Activated gamma-delta T cell treated with Interleukin-2 at 50 U/mL for 16 hours (primary cell): ENCODE measurements around the gene PTPRD.
"Not testable (repeated sequence)": the region's sequence is repeated elsewhere in the genome, so short reads cannot be mapped to it uniquely, and the experiment has no call there.

ENCODE experiments used
- DNase-seq: peaks from one replicate; pipeline ENCODE4 v3.0.0-alpha.2; 2020

Gene PTPRD

GRCh38 chr9:9426454-9426853 is 1186.3 kb downstream of the PTPRD start:
- DNase-seq, result not testable (repeated sequence)

DNA sequence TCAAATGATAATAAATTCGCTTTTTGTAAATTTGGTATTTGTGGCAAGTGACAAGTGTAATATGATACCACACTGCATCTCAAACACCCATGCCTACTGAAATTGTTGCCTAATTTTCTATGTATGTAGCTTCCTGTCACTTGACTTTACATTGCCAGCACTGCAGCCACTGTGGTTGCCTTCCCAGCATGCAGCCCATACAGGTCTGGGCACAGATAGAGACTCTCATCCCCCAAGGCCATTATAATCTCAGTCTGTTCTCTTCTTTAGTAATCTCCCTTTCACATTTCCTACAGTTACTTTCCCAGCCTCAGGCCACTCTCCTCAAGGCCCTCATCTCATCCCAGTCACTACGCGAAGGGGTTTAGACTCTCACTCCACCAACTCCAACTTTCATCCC is 1200.6 kb downstream of the PTPRD start:
- DNase-seq, result no peak

DNA sequence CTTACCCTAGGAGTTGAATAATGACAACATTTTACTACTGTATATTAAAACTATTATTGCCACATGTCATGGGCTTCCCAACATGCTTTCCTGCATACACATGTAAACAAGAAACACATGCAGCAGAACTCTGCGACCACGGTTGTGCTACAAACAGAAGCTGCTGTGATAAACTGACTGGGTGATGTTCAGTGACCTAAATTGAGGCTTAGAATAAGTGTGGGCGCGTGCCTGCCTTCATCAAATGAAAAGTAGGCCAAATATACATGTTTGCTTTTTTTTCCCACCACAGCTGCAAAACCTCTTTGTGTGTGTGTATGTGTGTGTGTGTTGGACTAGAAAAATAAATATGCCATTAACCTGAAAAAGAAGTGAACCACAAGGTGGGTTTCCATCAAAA is 1202.1 kb downstream of the PTPRD start:
- no peak for DNase-seq

GRCh38 chr9:9399982-9400381 is 1212.8 kb downstream of the PTPRD start:
- DNase-seq, result no peak

GRCh38 chr9:9396518-9396917 is 1216.3 kb downstream of the PTPRD start:
- DNase-seq, result no peak

- DNase-seq, result no peak
Observed at GRCh38 chr9:9395539-9395938, 1217.3 kb downstream of the PTPRD start.

DNA sequence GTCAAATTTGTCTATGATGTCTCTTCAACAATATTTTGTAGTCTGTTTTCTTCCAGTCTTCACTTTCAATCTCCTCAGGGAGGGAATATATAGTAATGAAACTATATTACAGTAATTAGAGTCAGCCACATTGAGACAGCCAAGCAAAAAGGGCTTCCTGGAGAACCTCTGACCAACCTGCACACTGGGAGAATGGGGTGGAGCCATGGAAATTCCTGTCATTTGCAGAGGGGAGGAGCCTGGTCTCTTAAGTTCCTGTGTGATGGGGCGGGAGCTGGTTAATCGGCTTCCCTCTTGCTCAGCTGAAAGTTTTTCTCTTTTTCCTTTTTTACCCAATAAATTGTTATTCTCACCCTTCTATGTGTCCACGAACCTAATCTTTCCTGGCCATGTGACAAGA is 1220.0 kb downstream of the PTPRD start:
- no peak for DNase-seq

DNA sequence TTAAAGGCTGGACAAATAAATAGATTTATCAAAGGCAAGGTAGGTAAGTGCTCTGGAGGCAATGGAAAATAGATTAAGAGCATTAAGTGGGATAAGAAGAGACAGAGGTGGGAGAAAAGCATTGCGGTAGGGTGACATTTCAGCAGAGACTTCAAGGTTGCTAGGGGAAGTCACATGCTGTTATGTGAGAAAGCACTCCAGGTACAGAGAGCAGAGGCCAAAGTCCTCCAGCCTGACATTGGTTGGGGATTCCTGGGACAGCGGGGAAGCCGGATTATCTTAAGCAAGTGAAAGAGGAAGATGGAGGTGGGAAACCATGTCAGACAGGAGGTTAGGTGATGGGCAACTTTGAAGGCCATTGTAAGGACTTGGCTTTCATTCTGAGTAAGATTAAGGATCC is 1222.9 kb downstream of the PTPRD start:
- DNase-seq, result no peak

GRCh38 chr9:9387511-9388115 is 1225.2 kb downstream of the PTPRD start:
- DNase-seq, result no peak

- DNase-seq, result no peak
Observed at GRCh38 chr9:9362332-9362731, 1250.5 kb downstream of the PTPRD start.

- no peak for DNase-seq
Observed at GRCh38 chr9:9352877-9353481, 1259.8 kb downstream of the PTPRD start.

- no peak for DNase-seq
Observed at GRCh38 chr9:9341203-9341602, 1271.6 kb downstream of the PTPRD start.

- DNase-seq, result no peak
Observed at GRCh38 chr9:9337129-9337528, 1275.7 kb downstream of the PTPRD start.

GRCh38 chr9:9326749-9327148 is 1286.1 kb downstream of the PTPRD start:
- no peak for DNase-seq

DNA sequence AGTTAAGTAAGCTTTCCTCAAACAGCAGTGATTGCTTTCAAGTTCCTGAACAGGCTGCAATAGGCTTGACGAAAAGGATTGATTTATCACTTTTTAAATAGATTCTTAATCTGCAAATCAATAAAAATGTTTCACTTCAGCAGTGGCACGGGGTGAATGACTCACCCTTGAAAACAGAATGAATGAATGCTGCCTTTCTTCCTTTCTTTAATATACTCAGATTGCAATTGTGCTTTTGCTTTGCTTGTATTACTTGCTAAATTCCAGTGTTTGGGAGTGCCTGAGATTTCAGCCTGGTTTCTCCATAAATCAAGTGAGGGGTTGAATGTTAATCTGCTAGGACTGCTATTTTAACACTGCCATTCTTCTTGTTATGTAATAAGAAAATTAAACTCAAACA is 1293.8 kb downstream of the PTPRD start:
- no peak for DNase-seq

GRCh38 chr9:9310743-9311142 is 1302.1 kb downstream of the PTPRD start:
- DNase-seq, result not testable (repeated sequence)

DNA sequence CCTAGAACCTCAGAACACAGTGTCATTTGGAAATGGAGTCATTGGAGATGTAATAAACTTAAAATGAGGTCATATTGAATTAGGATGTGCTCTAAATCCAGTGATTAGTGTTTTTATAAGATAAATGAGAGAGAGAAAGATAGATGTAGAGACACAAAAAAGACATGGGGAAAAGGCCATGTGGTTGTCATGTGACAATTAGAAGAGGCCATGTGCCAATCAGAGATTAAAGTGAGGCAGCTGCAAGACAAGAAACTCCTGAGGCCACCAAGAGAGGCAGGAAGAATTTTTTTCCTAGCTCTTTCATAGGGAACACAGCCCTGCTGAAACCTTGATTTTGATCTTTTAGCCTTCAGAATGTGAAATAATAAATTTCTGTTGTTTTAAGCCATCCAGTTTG is 1307.2 kb downstream of the PTPRD start:
- no peak for DNase-seq

GRCh38 chr9:9299134-9299533 is 1313.7 kb downstream of the PTPRD start:
- DNase-seq, result no peak

DNA sequence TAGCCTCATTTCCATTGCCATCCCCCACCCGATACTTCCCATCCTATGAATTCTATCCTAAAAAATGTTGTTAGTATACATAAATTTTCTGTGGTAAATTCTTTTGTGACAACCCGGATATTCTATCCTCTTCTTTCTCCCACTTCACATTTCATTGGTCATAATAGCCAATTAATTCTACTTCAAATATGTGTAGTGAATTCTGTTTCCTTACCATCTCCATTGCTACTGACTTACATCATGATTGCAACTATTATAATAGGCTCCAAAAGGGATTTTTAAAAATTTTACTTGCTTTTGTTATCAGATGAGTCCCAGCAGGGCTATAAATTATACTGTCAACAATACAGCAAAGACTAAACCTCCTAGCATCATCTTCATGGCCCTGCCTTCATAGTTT is 1326.8 kb downstream of the PTPRD start:
- DNase-seq, result no peak

GRCh38 chr9:9284201-9284600 is 1328.6 kb downstream of the PTPRD start:
- DNase-seq, result no peak

- DNase-seq, result no peak
Observed at GRCh38 chr9:9283159-9283986, 1329.4 kb downstream of the PTPRD start.

- no peak for DNase-seq
Observed at GRCh38 chr9:9275601-9276000, 1337.2 kb downstream of the PTPRD start.

GRCh38 chr9:9257999-9258498 is 1354.8 kb downstream of the PTPRD start:
- DNase-seq, result no peak

DNA sequence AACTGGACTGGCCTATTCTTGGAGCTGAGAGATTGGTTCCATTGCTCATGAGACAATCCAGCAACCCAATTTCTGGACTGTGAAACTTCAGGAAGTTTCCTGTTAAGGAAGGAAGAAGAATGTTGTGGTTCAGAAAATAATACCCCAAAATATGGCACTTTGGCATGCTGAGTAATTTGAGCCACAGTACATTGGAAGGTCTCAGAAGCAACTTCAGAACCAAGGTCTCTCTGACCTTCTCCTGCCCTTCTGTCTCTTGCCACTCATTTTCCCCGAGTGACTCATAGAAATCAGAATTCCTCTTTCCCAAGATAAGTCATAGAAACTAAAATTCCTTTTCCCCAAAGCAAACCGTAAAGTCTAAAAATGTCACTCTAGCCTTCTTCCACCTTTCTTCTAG is 1366.1 kb downstream of the PTPRD start:
- DNase-seq, result no peak
